LNCaP clone FGC (cell line): ENCODE measurements around the gene SPATA22.
"Not testable (repeated sequence)": the region's sequence is repeated elsewhere in the genome, so short reads cannot be mapped to it uniquely, and the experiment has no call there.

ENCODE experiments used
- DNase-seq: peaks from one replicate; pipeline ENCODE4 v3.0.0-alpha.2; 2011; ENCODE audit warnings: low read depth
- H3K4me3 ChIP-seq: 2 replicates; pipeline ENCODE4 v1.5.1; 2011; ENCODE audit warnings: mild to moderate bottlenecking, low read depth, low read length, control low read depth
- TF ChIP-seq, protein P1 (sequence below): IDR thresholded peaks from 2 replicates; pipeline ENCODE4 v1.5.1; 2012; ENCODE audit warnings: mild to moderate bottlenecking; ENCODE audit not compliant: control insufficient read depth, insufficient read depth; ENCODE audit errors: extremely low read depth

SPATA22 gene

DNA sequence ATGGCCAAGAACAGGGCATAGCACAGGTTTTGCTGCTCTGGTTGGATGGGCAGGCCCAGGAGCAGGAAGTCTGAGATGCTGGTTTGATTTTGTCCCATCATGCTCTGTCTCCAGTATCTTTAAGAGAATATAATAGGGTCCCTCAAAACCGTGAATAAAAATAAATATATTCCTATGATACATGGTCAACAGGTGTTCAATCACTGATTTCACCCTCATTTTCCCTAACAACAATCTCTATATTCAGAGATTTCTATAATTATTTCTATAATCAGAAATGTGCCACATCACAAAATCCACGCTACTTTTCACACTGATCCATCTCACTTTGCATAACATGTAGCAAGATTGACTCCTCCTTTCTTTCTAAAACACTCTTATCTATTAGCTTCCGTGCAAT, 37.9 kb downstream of the SPATA22 start, which contains the start of gene OR1E2:
Gene OR1E2, minus strand, starts transcription at position 101 of the 400 bp plus-strand sequence. Its CDS starts 0 bp downstream, at position 101.
- TF ChIP-seq, protein P1, sequence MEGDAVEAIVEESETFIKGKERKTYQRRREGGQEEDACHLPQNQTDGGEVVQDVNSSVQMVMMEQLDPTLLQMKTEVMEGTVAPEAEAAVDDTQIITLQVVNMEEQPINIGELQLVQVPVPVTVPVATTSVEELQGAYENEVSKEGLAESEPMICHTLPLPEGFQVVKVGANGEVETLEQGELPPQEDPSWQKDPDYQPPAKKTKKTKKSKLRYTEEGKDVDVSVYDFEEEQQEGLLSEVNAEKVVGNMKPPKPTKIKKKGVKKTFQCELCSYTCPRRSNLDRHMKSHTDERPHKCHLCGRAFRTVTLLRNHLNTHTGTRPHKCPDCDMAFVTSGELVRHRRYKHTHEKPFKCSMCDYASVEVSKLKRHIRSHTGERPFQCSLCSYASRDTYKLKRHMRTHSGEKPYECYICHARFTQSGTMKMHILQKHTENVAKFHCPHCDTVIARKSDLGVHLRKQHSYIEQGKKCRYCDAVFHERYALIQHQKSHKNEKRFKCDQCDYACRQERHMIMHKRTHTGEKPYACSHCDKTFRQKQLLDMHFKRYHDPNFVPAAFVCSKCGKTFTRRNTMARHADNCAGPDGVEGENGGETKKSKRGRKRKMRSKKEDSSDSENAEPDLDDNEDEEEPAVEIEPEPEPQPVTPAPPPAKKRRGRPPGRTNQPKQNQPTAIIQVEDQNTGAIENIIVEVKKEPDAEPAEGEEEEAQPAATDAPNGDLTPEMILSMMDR, result no peak
- H3K4me3 ChIP-seq, result no peak within 1 kb of the TSS
- no peak for DNase-seq

DNA sequence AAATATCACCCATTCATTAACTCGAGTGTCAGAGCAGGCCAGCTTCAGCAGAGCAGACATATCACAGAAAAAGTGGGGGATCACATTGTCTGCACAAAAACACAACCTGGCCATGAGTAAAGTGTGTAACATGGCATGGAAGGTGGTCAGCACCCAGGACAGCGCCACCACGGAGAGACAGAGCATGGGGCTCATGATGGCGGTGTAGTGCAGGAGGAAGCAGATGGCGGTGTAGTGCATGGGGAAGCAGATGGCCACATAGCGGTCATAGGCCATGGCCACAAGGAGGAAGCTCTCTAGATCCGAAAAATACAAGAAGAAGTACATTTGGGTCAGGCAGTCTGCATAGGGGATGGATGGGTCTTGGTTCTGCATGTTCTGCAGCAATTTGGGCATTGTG, 38.4 kb downstream of the SPATA22 start:
- not testable (repeated sequence) for DNase-seq, H3K4me3 ChIP-seq

DNA sequence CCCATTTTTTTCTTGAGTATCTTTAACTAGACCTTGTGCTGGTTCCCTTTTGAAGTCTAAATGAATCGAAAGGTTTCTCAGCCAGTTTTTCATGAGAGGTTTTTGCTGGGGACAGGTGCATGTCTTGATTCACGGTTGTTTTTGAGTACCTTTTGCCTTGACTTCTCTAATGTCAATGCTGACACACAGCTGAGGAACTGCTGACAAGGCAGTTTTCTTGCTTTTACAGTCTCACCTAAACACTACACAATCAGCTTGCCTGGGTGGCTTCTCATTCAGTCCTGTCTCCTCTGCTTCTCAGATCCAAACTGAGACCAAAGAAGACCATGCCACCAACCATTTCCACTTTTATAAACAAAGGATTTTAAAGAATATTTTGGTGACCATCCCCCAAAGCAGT, 53.4 kb downstream of the SPATA22 start:
- TF ChIP-seq, protein P1, result no peak
- DNase-seq, result no peak
- no peak overlapping the region for H3K4me3 ChIP-seq

DNA sequence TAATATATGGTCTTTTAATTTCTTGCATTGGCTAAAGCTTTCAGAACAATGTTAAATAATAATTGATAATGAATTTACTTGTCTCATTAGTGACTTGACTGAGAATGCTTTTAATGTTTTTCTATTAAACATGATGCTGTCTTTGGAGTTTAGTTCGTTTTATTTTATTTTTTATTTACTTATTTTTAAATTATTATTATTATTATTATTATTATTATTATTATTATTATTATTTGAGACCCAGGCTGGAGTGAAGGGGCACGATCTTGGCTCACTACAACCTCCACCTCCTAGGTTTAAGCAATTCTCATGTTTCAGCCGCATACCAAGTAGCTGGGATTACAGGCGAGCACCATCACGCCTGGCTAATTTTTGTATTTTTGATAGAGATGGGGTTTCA, 56.0 kb downstream of the SPATA22 start:
- DNase-seq, result no peak
- TF ChIP-seq, protein P1, result no peak
- no peak overlapping the region for H3K4me3 ChIP-seq

DNA sequence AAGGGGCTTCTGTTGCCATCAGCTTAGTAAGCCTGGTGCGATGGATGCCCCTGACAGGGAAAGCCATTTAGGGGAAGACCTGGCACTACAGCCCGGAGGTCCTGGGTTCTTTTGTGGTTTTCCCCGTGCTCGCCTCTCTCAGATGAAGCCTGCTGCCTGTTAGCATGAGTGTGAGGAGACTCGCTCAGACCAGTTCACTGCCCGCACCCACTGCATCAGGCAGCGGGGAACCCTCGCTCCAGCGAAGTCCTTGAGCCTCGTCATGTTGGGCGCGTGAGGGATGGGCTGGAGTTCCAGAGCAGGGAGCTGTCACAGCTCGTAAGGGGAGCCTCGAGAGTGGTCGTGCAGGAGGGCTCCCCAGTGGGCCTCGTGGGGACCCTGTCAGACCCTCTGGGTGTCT, 59.4 kb downstream of the SPATA22 start:
- H3K4me3 ChIP-seq, DNase-seq: not testable (repeated sequence)

DNA sequence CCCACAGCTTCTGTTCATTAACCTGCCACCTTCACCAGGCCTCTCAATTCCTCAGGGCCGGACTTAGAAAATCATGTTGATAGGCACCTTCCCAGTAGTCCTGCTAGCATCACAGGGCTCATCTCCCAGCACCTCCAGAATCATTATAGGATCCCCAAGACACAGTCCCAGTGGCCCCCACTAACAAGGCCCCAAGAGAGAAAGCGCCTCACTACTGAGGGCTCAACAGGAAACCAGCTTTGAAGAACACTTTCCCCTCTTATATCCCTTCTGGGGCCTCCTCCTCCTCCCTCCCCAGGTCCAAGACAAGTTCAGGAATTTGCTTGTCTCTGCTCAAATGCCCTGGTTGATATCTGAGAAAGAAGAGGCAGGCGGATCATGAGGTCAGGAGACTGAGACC, 60.5 kb downstream of the SPATA22 start, which contains the start of gene OR3A3:
Gene OR3A3, plus strand, starts transcription at position 301 of the 400 bp plus-strand sequence.
- TF ChIP-seq, protein P1, result no peak
- DNase-seq, result no peak
- H3K4me3 ChIP-seq, result no peak within 1 kb of the TSS

DNA sequence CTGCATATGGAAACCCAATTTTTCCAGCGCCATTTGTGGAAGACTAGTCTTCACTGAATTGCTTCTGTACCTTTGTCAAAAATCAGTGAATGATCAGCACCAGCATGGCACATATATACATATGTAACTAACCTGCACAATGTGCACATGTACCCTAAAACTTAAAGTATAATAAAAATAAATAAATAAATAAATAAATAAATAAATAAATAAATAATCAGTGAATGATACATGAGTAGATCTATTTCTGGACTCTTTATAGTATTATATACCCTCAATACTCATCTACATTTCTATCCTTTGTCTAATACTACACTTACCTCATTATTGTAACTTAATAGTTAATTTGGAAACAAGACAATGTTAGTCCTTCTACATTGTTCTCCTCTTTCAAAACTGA, 67.8 kb downstream of the SPATA22 start:
- not testable (repeated sequence) for H3K4me3 ChIP-seq, DNase-seq

DNA sequence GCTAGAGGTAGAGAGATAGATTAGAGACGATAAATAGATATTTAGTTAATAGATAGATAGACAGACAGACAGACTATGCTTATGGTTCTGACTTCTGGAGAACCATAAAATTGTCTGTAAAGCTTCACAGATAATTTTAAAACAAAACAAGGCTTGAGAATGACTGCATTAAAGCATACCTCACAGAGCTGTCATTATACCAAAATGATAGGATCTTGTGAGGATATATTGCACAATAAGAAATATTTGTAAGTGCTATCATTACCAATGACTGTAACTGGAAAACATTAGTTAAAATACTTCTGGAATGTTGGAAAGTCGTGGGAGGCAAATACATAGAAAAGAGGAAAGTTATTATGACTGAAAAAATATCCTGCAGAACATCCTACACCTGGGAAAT, 69.8 kb downstream of the SPATA22 start:
- DNase-seq, result no peak
- H3K4me3 ChIP-seq, result no peak overlapping the region
- TF ChIP-seq, protein P1, result no peak

DNA sequence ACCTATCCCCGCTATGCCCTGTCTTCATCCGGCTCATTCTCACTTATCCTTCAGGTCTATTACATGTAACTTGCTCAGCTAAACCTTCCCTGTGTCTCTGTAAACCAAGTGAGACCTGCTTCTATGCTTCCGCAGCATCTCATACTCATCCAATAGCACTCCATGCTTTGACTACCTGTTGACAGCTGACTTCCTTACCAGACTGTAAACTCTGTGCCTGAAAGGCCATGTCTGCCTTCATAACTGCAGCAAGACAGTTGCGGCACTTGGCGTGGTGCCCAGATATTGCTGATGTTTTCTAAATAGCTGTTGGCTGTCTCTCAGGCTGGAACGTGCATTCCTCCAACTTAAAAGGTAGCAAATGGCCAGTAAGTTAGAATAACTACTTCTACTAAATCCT, 71.6 kb downstream of the SPATA22 start:
- TF ChIP-seq, protein P1, result no peak
- H3K4me3 ChIP-seq, result no peak overlapping the region
- DNase-seq, result no peak
